Measurements from ENCODE around the gene DCAF17.

The DCAF17 gene

GRCh38 chr2:171469176-171469575, 35.1 kb downstream of the DCAF17 start:
- no peaks in the 10 kb centered on the region for H3K27me3 ChIP-seq
- peaks cover 15% of the 10 kb centered on the region for H3K36me3 ChIP-seq
- no peak overlapping the region for H3K4me3 ChIP-seq (ENCODE audit: low read depth in 1 of 2, low read length in 1 of 2)
- no peak overlapping the region for H3K27ac ChIP-seq
- H3K9me3 ChIP-seq: no peaks in the 10 kb centered on the region
- no peak for TF ChIP-seq CTCF (IDR thresholded peaks at IDR 0.05)
- H3K4me1 ChIP-seq (ENCODE audit: control insufficient read depth in 1 of 2, insufficient read depth in 1 of 2, low read depth in 1 of 2, low read length in 1 of 2): no peaks in the 10 kb centered on the region

- H3K36me3 ChIP-seq: peaks cover 20% of the 10 kb centered on the region
- H3K4me3 ChIP-seq (ENCODE audit: low read depth in 1 of 2, low read length in 1 of 2): no peak overlapping the region
- H3K4me1 ChIP-seq (ENCODE audit: control insufficient read depth in 1 of 2, insufficient read depth in 1 of 2, low read depth in 1 of 2, low read length in 1 of 2): no peaks in the 10 kb centered on the region
- no peak for TF ChIP-seq CTCF (IDR thresholded peaks at IDR 0.05)
- H3K27ac ChIP-seq: no peak overlapping the region
- no peaks in the 10 kb centered on the region for H3K9me3 ChIP-seq
- H3K27me3 ChIP-seq: no peaks in the 10 kb centered on the region
Measured at GRCh38 chr2:171470129-171470528, 36.1 kb downstream of the DCAF17 start.

GRCh38 chr2:171475979-171476378, 42.0 kb downstream of the DCAF17 start:
- no peaks in the 10 kb centered on the region for H3K27me3 ChIP-seq
- peaks cover 18% of the 10 kb centered on the region for H3K36me3 ChIP-seq
- no peaks in the 10 kb centered on the region for H3K9me3 ChIP-seq
- TF ChIP-seq CTCF (IDR thresholded peaks at IDR 0.05): no peak
- H3K4me3 ChIP-seq (ENCODE audit: low read depth in 1 of 2, low read length in 1 of 2): no peak overlapping the region
- no peaks in the 10 kb centered on the region for H3K4me1 ChIP-seq (ENCODE audit: control insufficient read depth in 1 of 2, insufficient read depth in 1 of 2, low read depth in 1 of 2, low read length in 1 of 2)
- no peak overlapping the region for H3K27ac ChIP-seq

- Histone ChIP-seq H3K36me3 (peaks cover 18% of the 10 kb centered on the region), H3K9me3 (no peaks in the 10 kb centered on the region), H3K27me3 (no peaks in the 10 kb centered on the region), H3K4me3 (ENCODE audit: low read depth in 1 of 2, low read length in 1 of 2) (no peak overlapping the region), H3K4me1 (ENCODE audit: control insufficient read depth in 1 of 2, insufficient read depth in 1 of 2, low read depth in 1 of 2, low read length in 1 of 2) (peaks cover 15 to 19% of the 10 kb centered on the region in 2 experiments), H3K27ac (no peak overlapping the region)
- TF ChIP-seq CTCF (IDR thresholded peaks at IDR 0.05): no peak
Measured at GRCh38 chr2:171478345-171478744, 44.3 kb downstream of the DCAF17 start.

- H3K4me1 ChIP-seq (ENCODE audit: control insufficient read depth in 1 of 2, insufficient read depth in 1 of 2, low read depth in 1 of 2, low read length in 1 of 2): peaks cover 15 to 19% of the 10 kb centered on the region in 2 experiments
- peaks cover 14% of the 10 kb centered on the region for H3K36me3 ChIP-seq
- no peak overlapping the region for H3K27ac ChIP-seq
- no peak for TF ChIP-seq CTCF (IDR thresholded peaks at IDR 0.05)
- H3K27me3 ChIP-seq: no peaks in the 10 kb centered on the region
- H3K4me3 ChIP-seq (ENCODE audit: low read depth in 1 of 2, low read length in 1 of 2): no peak overlapping the region
- no peaks in the 10 kb centered on the region for H3K9me3 ChIP-seq
Measured at GRCh38 chr2:171479154-171479814, 45.3 kb downstream of the DCAF17 start.

Data from neutrophil (primary cell).